Thyroid gland (tissue), 4 donors: ENCODE measurements around the gene TMEFF2. TPM values are rescaled to one million over a fixed set of nuclear protein-coding genes. Genes with fewer than 3 reads are reported as not detected.

Experiments used
- DNase-seq, 2 donors: peaks; one replicate each; pipeline ENCODE4 v3.0.0-alpha.2; 2019
- H3K27ac ChIP-seq, 3 donors: fragments of 200-600 bp; sonication (generic); 1 replicate in 2 of 3; 2 replicates in 1 of 3; pipeline ENCODE4 v1.5.1; 2016 to 2019; ENCODE audit warnings: mild to moderate bottlenecking in 1 of 3, moderate library complexity in 1 of 3
- H3K27me3 ChIP-seq: fragments of 200-600 bp; sonication (generic); one replicate; pipeline ENCODE4 v1.5.1; 2019
- H3K36me3 ChIP-seq, 2 donors: fragments of 200-600 bp; sonication (generic); one replicate each; pipeline ENCODE4 v1.5.1; 2016 to 2019
- H3K4me1 ChIP-seq, 2 donors: fragments of 200-600 bp; sonication (generic); one replicate each; pipeline ENCODE4 v1.5.1; 2017 to 2019
- H3K4me3 ChIP-seq, 3 donors: fragments of 200-600 bp; sonication (generic); replicated peaks in 1 of 3; 1 replicate in 2 of 3; 2 replicates in 1 of 3; pipeline ENCODE4 v1.5.1; 2016; ENCODE audit warnings: mild to moderate bottlenecking in 1 of 3
- H3K9me3 ChIP-seq: fragments of 200-600 bp; sonication (generic); one replicate; pipeline ENCODE4 v1.5.1; 2017
- CTCF ChIP-seq, 6 experiments: fragments of 200-600 bp in 3 of 6; fragments of 450-650 bp in 3 of 6; sonication (generic) in 3 of 6; IDR thresholded peaks; one replicate each; pipeline ENCODE4 v1.5.1; 2016 to 2019; ENCODE audit warnings: antibody characterized with exemption in 6 of 6, mild to moderate bottlenecking in 2 of 6, inconsistent platforms in 1 of 6, moderate library complexity in 1 of 6
- POLR2A ChIP-seq, 2 donors: fragments of 450-650 bp; IDR thresholded peaks; one replicate each; pipeline ENCODE4 v1.6.1; 2017; ENCODE audit warnings: antibody characterized with exemption in 2 of 2, mild to moderate bottlenecking in 2 of 2, moderate library complexity in 1 of 2
- WGBS, 2 donors: methylation state at CpG; one replicate each; pipeline ENCODE4 v1.1.5; 2017; 5-methylcytosine and 5-hydroxymethylcytosine counted together
- intact Hi-C: fragments of 100-400 bp; cut with DNase I; formaldehyde crosslinking; loops from one replicate; pipeline ENCODE4 v1.15.1; 2023
- total RNA-seq, 4 donors: library from RNA; depleted of rRNA; stranded (reverse); fragments of >200 nt; gene quantifications; one replicate each; pipeline ENCODE4 v1.2.3, GENCODE V29; 2016

The TMEFF2 gene
- total RNA-seq, 4 donors from 2014 or later = 0.11 TPM; not detected in 3

GRCh38 chr2:192206399-192206798, 11.7 kb upstream of the TMEFF2 start:
- Histone ChIP-seq H3K4me3 (no peak overlapping the region), H3K36me3 (no peaks in the 10 kb centered on the region), H3K9me3 (no peaks in the 10 kb centered on the region), H3K27me3 (no peaks in the 10 kb centered on the region), H3K27ac (no peak overlapping the region), H3K4me1 (no peaks in the 10 kb centered on the region)
- 92 to 93% methylated on average over 9 of the region's 9 CpGs for WGBS, 2 donors
- DNase-seq = no peak
- TF ChIP-seq POLR2A (IDR thresholded peaks at IDR 0.05) (no peak), CTCF (IDR thresholded peaks at IDR 0.05) (no peak)
- intact Hi-C loops = no loop called here

- Histone ChIP-seq H3K9me3 (no peaks in the 10 kb centered on the region), H3K27me3 (no peaks in the 10 kb centered on the region), H3K4me1 (no peaks in the 10 kb centered on the region), H3K4me3 (no peak overlapping the region), H3K36me3 (no peaks in the 10 kb centered on the region), H3K27ac (no peak overlapping the region)
- intact Hi-C loops = no loop called here
- TF ChIP-seq CTCF (IDR thresholded peaks at IDR 0.05) = no peak
- TF ChIP-seq POLR2A (IDR thresholded peaks at IDR 0.05) = no peak
- 87 to 88% methylated on average over 1 of the region's 1 CpG for WGBS, 2 donors
- DNase-seq = no peak
Observed at GRCh38 chr2:192203876-192204275, 9.1 kb upstream of the TMEFF2 start.

DNA sequence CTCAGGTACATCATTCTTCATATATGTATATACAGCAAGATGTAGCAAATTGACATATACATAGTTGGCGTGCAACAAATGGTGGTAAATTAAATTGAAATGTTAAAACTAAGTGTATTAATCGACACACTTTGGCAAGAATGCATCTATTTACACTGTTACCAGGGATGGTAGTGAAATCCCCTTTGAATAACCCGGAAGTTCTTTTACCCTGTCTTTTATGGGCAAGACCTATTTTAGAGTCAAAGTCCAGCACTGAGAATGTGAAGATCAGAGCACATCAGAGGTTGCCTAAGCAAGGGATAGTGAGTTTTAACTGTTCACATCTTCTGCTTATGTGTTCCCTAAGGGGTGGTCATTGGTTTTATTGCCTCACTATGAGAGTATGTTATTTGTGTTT, 7.6 kb upstream of the TMEFF2 start:
- Histone ChIP-seq H3K9me3 (no peaks in the 10 kb centered on the region), H3K27me3 (peaks cover 9% of the 10 kb centered on the region), H3K4me1 (no peaks in the 10 kb centered on the region), H3K36me3 (no peaks in the 10 kb centered on the region), H3K27ac (no peak overlapping the region), H3K4me3 (no peak overlapping the region)
- DNase-seq = no peak
- intact Hi-C loops = no loop called here
- 97 to 98% methylated on average over 3 of the region's 3 CpGs for WGBS, 2 donors
- TF ChIP-seq CTCF (IDR thresholded peaks at IDR 0.05) (no peak), POLR2A (IDR thresholded peaks at IDR 0.05) (no peak)

- Histone ChIP-seq H3K4me3 (no peak overlapping the region), H3K4me1 (peaks cover under 1 to 6% of the 10 kb centered on the region in 2 donors), H3K36me3 (no peaks in the 10 kb centered on the region), H3K27ac (no peak overlapping the region), H3K27me3 (peaks cover 22% of the 10 kb centered on the region), H3K9me3 (no peaks in the 10 kb centered on the region)
- no peak for DNase-seq
- WGBS, 2 donors = 91 to 98% methylated on average over 1 of the region's 1 CpG
- no peak for TF ChIP-seq CTCF (IDR thresholded peaks at IDR 0.05)
- no peak for TF ChIP-seq POLR2A (IDR thresholded peaks at IDR 0.05)
- intact Hi-C loops = no loop called here
Observed at GRCh38 chr2:192201116-192201515, 6.4 kb upstream of the TMEFF2 start.

GRCh38 chr2:192197357-192197756, 2.6 kb upstream of the TMEFF2 start:
- Histone ChIP-seq H3K27me3 (peaks cover 45% of the 10 kb centered on the region), H3K9me3 (no peaks in the 10 kb centered on the region), H3K36me3 (no peaks in the 10 kb centered on the region), H3K4me1 (peaks cover 18 to 29% of the 10 kb centered on the region in 2 donors), H3K4me3 (no peak overlapping the region), H3K27ac (no peak overlapping the region)
- DNase-seq = no peak
- intact Hi-C loops = no loop called here
- TF ChIP-seq POLR2A (IDR thresholded peaks at IDR 0.05) (no peak), CTCF (IDR thresholded peaks at IDR 0.05) (no peak)
- WGBS, 2 donors = 72 to 80% methylated on average over 1 of the region's 1 CpG
